Smooth muscle cell of the pulmonary artery (primary cell): Measurements from ENCODE around the gene TMEM106B. TPM values are rescaled to one million over a fixed set of nuclear protein-coding genes. Genes with fewer than 3 reads are reported as not detected.

ENCODE experiments used
- total RNA-seq: library from RNA; depleted of rRNA; stranded (reverse); fragments of >200 nt; gene quantifications from 2 replicates; pipeline ENCODE4 v1.2.3, GENCODE V29; 2014

TMEM106B gene
- 68.2 and 79.7 TPM in 2 replicates for total RNA-seq

DNA sequence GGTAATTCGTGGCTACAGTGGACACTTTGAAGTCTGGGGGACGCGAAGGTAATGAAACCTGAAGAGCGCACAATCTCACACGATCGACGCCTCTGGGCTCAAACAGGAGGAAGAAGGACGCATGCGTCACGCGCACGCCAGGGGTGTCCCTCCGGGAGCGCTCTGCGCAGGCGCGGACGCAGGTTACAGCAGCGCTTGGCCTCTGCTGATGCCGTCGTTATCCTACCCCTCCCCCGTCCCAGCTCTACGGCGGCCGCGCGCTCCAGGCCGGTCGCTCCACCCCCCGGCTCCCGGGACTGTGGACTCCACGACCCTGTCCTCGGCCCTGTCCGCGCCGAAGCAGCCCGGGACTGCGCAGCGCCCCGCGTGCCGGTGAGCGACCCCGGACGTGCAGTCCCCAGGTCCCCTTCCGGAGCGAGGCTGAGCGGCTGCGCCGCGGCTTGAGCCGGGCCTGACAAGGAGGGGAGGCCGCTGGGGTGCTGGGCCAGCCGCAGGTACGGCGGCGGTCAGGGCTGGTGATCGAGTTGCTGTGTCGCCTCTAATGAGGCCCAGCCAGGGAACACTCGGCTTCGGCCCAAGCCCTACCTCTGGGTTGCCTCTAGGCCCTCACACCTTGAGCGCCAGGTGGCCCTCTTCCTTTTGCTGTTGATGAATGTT lies at the start of gene TMEM106B:
TMEM106B (plus strand) TSS at position 241 of the 657 bp plus-strand sequence. CDS start 3,517 bp downstream, outside the sequence.

Other genes starting within 250 kb of the TMEM106B start
- gene VWDE, start 192.6 kb downstream of the TMEM106B start, total RNA-seq: under 0.01 TPM in 1 of 2 replicates, not detected in the other